GM23338 (cell line): ENCODE results near the gene METTL17.

Source experiments
- CTCF ChIP-seq, 2 experiments: fragments of 200-600 bp in 1 of 2; sonication (generic) in 1 of 2; conservative IDR thresholded peaks; 2 replicates each; pipeline versions ENCODE4 v1.5.1 to v1.6.1; 2016 to 2017; ENCODE audit warnings: antibody characterized with exemption in 2 of 2, low read depth in 2 of 2, mild to moderate bottlenecking in 2 of 2, moderate library complexity in 1 of 2
- EZH2 ChIP-seq: fragments of 200-600 bp; sonication (generic); IDR thresholded peaks from one replicate; pipeline ENCODE4 v1.8.0; 2017; ENCODE audit warnings: antibody characterized with exemption, mild to moderate bottlenecking, low read depth; ENCODE audit not compliant: unreplicated experiment
- EZH2phosphoT487 ChIP-seq: fragments of 200-600 bp; sonication (generic); IDR thresholded peaks from one replicate; pipeline ENCODE4 v1.8.1; 2018; ENCODE audit warnings: antibody characterized with exemption; ENCODE audit not compliant: unreplicated experiment
- JUNB ChIP-seq: IDR thresholded peaks from one replicate; pipeline ENCODE4 v1.6.1; 2016; ENCODE audit warnings: antibody characterized with exemption; ENCODE audit not compliant: unreplicated experiment
- POLR2AphosphoS5 ChIP-seq: IDR thresholded peaks from 2 replicates; pipeline ENCODE4 v1.6.1; 2016; ENCODE audit warnings: antibody characterized with exemption, low read depth
- ZNF331 ChIP-seq: fragments of 250-450 bp; sonication (Bioruptor Pico); IDR thresholded peaks from 2 replicates; pipeline ENCODE4 v1.5.0; 2020; ENCODE audit warnings: low read depth, mild to moderate bottlenecking, moderate library complexity
- TF ChIP-seq, protein P1 (sequence below): IDR thresholded peaks from one replicate; pipeline ENCODE4 v1.6.1; 2018; ENCODE audit warnings: antibody characterized with exemption; ENCODE audit not compliant: unreplicated experiment

DNA sequence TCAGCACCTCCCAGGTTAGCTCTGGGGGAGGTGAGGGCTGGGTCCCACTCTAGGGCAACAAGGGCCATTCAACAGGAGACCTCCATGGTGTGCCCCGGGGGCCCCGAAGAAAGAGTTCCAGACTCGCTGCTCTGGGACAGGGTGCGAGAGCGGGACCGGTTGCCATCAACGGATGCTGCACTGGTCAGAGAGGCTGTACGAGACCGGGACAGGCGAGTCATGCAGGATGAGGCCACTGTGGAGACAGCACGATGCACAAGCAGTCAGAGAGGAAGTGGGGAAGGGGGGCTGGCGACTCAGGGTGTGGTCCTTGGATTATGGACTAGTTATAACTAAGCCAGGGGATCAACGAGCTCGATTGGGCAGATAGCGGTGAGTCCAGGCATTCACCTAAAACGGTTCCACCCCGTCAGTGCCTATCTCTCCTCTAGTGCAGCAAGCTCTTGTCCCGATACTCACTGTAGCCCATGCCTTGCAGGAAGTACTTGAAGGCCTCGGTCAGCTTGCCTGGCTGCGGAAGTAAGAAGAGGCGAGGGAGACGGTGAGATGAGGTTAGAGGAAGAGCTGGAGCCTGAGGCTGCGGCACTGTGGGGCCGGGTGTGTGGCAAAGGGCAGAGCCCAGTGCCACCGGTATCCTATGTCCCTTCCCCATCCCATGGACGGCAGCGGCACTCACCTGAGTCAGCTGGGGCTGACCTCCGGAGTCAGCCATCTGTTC lies 27.9 kb downstream of the METTL17 start:
- TF ChIP-seq CTCF (conservative IDR thresholded peaks at IDR 0.05; ENCODE audit: low read depth in 2 of 2), result no peak
- TF ChIP-seq POLR2AphosphoS5, result no peak
- TF ChIP-seq JUNB, result no peak
- no peak for TF ChIP-seq EZH2
- no peak for TF ChIP-seq ZNF331 (CRISPR knock-in tag)
- TF ChIP-seq, protein P1, sequence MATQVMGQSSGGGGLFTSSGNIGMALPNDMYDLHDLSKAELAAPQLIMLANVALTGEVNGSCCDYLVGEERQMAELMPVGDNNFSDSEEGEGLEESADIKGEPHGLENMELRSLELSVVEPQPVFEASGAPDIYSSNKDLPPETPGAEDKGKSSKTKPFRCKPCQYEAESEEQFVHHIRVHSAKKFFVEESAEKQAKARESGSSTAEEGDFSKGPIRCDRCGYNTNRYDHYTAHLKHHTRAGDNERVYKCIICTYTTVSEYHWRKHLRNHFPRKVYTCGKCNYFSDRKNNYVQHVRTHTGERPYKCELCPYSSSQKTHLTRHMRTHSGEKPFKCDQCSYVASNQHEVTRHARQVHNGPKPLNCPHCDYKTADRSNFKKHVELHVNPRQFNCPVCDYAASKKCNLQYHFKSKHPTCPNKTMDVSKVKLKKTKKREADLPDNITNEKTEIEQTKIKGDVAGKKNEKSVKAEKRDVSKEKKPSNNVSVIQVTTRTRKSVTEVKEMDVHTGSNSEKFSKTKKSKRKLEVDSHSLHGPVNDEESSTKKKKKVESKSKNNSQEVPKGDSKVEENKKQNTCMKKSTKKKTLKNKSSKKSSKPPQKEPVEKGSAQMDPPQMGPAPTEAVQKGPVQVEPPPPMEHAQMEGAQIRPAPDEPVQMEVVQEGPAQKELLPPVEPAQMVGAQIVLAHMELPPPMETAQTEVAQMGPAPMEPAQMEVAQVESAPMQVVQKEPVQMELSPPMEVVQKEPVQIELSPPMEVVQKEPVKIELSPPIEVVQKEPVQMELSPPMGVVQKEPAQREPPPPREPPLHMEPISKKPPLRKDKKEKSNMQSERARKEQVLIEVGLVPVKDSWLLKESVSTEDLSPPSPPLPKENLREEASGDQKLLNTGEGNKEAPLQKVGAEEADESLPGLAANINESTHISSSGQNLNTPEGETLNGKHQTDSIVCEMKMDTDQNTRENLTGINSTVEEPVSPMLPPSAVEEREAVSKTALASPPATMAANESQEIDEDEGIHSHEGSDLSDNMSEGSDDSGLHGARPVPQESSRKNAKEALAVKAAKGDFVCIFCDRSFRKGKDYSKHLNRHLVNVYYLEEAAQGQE, result no peak
- TF ChIP-seq EZH2phosphoT487, result no peak
